GM19035 (cell line): Measurements from ENCODE around the gene ITGB5.
A peak's percentile ranks its signal among the peaks of the same experiment; 100 is the strongest.

ENCODE experiments used
- ATAC-seq: cut with Tn5 transposase; IDR thresholded peaks from one replicate; pipeline ENCODE4 v1.9.1; 2021; ENCODE audit not compliant: unreplicated experiment

Gene ITGB5, protein sequence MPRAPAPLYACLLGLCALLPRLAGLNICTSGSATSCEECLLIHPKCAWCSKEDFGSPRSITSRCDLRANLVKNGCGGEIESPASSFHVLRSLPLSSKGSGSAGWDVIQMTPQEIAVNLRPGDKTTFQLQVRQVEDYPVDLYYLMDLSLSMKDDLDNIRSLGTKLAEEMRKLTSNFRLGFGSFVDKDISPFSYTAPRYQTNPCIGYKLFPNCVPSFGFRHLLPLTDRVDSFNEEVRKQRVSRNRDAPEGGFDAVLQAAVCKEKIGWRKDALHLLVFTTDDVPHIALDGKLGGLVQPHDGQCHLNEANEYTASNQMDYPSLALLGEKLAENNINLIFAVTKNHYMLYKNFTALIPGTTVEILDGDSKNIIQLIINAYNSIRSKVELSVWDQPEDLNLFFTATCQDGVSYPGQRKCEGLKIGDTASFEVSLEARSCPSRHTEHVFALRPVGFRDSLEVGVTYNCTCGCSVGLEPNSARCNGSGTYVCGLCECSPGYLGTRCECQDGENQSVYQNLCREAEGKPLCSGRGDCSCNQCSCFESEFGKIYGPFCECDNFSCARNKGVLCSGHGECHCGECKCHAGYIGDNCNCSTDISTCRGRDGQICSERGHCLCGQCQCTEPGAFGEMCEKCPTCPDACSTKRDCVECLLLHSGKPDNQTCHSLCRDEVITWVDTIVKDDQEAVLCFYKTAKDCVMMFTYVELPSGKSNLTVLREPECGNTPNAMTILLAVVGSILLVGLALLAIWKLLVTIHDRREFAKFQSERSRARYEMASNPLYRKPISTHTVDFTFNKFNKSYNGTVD

DNA sequence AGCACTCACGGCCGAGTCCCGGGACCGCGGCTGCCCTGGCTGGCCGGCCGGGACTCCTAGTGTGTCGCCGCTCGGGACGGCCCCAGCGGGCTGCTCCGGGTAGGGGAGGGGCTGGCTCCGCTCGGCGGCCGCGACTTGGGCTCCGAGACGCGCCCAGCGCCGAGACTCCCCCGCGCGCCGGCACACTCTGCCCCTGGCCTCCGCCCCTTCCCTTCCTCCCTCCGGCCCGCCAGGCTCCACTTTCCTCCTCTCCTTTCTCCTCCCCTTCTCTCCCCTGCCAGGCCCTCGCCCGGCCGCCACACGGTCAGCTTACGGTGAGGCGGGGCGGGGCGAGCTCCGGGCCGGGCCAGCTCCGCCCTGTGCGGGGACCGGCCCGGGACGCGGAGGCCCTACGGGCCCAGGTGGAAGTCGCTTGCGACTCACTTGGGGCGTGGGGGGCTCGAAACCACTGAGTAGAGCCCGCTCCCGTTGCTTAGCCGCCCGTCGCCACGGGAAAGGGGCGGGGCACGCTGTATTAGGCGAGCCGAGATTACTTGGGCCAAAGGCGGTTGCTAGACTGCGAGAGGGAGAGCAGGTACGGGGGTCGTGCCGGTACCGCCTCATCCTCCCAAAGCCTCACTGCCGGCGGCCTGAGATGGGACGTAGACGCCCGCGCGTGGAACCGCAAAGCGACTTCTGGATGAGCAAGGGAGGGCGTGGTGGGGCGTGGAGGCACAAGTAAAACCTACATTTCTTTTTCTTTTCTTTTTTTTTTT, at the start of gene ITGB5:
ITGB5 (minus strand) TSS at position 189 of the 755 bp plus-strand sequence. CDS start 365 bp downstream, outside the sequence.
- ATAC-seq, result peak; percentile 65

DNA sequence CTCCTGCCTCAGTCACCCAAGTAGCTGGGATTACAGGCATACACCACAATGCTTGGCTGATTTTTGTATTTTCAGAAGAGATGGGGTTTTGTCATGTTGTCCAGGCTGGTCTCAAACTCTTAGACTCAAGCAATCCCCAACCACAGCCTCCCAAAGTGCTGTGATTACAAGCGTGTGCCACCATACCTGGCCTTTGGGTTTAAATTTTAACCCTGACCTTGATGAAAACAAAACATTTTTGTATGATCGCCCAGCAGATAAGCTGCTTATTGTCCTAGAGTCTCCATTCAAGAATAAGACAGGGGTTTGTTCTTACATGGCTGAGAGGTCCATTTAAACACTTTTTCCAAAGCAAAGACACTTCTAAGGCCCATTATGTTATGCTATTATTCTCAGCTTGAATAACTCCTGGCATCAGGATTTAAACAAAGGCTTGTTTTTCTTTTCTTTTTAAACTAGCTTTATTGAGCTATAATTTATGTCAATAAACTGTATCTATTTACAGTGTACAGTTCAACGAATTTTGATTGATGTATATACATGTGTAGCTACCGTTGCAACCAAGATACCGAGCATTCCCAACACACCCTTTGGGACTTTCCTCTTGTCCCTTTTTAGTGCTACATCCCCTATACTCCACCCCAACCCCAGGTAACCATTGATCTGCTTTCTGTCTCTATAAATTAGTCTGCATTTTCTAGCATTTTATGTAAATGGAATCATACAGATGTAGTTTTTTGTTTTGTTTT, 48.8 kb upstream of the ITGB5 start:
- no peak for ATAC-seq

DNA sequence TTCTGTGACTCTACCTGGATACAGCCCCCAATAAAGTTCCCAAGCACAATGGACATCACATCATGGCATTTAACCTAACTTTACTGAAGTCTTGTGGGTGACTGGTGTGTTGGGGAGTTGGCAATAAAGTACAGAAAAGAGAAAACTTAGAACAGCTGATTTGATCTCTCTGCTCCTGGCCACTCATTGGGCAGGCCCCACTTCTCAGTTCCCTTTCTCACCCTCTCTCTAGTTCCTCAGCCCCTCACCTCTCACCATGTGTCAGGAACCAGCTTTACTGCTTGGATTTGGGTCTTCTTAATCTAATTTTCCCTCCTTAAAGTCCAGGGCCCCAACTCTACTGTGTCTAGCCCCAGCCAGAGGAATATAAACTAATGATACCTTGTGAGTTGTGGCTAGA, 48.1 kb upstream of the ITGB5 start:
- ATAC-seq, result no peak

DNA sequence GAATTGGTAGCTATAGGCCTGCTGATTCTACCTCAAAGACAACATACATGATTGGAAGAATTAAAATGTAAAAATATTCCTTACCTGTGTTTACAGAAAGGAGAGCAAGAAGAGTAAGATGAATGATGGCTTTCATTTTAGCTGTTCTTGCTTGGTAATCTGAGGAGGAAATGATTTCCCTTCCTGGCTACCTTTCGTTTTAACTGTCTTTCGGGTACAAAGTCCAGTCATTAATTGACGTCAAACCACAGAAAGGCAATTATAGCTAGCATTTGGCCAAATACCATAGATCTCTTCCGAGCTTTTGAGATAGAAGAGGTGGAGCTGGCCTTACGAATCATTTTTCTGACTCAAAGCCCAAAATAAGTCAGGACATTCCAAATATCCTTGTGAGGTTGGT, 47.4 kb upstream of the ITGB5 start, which contains the start of gene MUC13:
MUC13 (minus strand) TSS at position 175 of the 400 bp plus-strand sequence; CDS start at position 136, 39 bp downstream.
- ATAC-seq, result no peak

DNA sequence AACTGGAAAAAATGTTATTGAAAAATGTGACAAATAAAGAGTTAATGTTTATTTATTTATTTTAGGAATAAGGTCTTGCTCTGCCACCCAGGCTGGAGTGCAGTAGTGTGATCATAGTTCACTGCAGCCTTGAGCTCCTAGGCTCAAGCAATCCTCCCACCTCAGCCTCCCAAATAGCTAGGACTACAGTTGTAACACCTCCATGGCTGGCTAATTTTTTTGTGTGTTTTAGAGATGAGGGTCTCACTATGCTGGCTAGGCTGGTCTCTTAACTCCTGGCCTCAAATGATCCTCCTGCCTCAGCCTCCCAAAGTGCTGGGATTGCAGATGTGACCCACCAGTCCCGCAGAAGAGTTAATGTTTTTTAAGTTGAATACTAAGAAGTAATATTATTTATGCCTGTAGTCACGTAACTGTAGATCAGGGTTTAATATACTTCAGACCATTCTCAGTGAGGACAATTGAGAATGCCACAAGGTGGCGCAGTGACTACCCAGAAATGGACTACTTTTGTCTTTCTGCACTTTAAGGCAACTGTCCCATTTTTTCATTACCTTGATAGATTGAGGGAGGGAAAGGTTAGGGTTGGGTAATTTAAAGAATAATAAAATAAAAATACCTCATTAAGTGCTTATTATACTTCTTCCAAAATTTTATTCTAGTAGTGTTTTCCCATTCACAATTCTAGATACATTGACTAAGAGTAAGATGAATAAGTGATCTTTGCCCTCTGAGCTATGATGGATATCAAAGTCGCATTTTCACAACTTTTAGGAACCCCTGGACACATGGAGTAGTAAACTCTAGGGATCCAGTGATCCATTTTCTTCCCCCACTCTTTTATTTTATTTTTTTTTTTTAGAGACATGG, 41.4 kb upstream of the ITGB5 start:
- ATAC-seq, result no peak

DNA sequence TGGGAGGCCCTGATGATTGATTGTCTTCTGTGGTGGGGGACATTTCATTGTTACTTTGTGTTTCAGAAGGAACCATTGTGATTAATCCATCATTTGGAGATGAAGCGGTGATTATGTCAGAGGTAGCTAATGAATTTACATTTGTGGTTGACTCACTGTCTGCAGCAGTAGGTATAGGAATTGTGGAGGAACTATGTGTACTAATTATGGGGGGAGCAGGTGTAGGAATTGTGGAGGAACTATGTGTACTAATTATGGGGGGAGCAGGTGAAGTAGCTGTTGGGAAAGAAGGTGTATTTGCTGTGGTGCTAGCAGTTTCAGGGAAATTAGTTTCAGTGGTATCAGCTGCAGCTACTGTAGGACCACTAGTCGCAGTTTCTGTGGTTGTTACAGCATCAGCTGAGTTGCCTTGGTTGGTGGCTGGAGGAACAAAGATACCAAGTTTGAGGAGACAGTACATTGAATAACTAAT, 40.4 kb upstream of the ITGB5 start:
- peak; percentile 59 for ATAC-seq

DNA sequence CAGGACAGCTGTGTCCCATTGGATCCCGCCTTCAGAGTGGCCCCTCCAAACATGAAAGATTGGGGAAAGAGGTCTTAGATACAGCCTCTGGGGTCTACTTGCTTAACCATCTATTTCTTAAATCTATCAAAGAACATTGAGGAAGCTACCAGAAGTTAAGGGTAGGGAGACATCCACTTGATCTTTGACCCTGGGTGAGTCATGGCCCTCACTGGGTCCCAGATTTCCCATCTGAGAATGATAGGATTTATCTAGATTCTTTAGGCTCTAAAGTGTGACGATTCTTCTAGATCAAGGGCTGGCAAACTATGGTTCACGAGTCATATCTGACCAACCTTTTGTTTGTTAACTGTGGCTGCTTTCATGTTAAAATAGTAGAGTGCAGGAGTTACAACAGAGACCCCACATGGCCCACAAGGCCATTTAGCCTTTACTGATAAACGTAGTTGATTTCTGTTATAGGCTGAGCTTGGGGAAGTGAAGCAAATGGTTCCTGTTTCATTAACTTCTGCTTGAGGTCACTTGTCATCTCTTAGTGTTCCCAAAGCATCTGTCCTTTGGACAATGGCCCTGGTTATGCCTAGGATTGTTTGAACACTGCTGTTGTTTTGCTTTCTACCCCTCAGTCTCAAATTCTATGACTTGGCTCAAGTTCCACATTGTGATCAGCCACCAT, 39.4 kb upstream of the ITGB5 start:
- no peak for ATAC-seq

DNA sequence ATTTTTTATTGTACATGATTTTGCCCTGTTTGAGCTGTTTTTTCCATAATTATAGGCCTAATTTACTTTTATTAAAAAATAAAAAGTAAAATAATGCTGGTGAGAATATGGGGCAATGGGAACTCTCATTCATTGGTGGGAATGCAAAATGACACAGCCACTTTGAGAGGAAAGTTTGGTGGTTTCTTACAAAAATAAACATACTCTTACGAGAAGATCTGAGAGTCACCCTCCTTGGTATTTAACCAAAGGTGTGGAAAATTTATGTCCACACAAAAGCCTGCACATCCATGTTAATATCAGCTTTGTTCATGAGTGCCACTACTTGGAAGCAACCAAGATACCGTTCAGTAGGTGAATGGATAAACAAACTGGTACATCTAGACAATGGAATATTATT, 37.6 kb upstream of the ITGB5 start:
- no peak for ATAC-seq

DNA sequence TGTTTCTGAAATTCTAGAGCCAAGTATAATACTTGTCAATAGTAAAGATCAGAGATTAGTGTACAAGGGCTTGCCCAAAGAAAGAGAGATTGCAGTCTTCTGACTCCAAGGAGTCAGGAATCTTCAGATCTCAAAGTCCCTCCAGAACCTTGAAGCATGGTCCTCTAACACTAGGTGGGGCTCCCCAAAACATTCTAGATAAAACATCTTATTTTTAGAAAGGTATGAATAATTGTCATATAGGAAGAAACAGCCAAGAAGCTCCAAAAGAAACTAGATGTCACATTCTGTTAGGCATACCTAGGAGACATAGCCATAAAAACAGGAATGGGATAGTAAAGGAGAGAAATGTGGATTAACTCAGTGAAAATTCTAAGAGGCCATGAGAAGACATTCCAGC, 36.7 kb upstream of the ITGB5 start:
- ATAC-seq, result no peak

DNA sequence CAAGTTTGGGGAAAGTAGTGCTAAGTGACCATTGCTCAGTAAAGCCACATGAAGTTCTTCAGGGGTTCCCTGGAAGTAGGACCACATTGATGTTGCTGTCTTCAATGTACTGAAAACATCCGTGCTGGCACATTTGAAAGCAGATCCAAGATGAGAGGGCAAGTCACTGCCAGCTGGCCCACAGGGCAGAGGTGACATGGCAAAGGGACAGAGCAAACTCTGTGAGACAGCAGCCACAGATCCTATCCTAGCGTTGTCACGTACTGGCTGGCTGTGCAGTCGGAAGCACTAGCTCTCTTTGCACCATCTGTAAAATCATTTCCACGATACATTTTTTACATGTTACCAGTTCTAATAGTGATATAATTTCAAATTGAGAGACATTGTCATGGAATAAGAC, 33.6 kb upstream of the ITGB5 start:
- ATAC-seq, result no peak

DNA sequence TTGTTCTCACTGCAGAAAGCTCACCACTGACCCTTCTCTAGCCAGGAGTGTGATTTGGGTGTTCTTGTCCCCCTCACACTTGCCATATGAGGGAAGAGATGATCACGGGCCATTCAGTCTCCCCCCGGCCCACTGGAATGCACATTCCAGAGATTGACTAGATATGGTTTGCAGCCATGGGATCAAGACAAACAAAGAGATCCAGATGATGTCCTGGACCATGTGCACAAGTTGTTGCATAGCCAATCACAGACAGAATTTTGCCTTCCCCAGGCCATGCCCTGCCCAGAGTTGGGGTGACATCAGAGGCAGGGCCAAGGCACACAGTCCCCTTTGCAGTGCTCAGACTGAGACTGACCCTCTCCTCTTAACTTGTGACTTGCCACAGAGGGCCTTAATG, 32.6 kb upstream of the ITGB5 start:
- ATAC-seq, result no peak

DNA sequence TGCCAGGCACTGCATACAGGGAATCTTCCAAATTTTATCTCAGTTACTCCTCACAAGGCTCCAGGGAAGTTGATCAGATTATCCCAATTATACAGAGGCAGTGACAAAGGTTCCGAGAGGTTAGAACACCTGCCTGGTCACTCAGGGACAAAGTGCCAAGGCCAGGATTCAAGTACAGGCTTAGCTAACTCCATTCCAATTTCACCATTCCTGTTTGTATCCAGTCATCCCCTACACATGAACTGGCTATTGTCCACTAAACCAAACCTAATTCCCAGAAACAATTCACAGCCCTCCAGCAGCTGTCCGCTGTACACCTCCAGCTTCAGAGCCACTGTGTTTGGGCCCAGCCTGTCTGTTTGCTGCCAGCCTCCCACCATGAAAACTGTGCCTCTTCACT, 31.4 kb upstream of the ITGB5 start:
- ATAC-seq, result no peak

DNA sequence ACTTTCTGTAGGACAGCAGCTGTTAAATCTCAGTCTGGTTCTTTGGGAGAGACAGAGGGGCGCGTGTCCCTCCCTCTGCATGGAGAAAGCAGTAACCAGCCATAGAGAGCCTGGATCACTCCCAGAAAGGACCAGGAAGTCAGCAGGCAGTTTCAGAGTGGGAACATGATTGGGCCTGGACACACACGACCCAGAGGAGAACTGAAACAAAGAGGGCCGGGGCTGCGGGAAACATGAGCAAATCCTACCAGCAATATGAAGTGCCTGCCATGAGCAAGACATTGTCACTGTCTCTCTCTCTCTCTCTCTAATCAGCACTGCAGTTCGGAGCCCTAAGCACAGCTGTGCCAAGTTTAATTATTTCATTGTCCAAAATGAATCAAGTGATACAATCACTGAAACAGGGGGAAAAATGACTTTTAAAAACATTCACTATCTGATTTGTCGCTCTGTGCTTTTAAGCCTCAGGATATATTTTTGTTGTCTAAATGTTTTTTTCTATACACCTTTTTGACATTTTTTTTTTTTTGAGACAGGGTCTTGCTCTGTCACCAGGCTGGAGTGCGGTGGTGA, 29.8 kb upstream of the ITGB5 start:
- ATAC-seq, result no peak

DNA sequence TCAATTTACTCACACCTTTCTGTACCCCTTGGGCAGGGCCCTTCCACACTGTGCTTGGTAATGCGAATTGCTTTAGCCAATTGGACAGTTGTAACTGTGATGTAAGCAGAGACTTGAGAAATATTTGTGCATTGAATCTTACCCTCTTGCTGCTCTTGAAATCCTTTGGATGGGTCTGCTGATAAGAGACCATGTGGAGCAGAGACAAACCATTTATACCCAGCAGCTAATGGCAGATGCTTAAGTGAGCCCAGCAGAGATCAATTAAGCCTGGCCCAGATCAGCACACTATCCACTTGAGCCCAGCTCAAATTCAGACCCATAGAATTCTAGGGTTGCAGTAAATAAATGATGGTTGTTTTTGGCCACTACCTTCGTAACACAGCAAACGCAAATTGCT, 28.1 kb upstream of the ITGB5 start:
- ATAC-seq, result no peak

DNA sequence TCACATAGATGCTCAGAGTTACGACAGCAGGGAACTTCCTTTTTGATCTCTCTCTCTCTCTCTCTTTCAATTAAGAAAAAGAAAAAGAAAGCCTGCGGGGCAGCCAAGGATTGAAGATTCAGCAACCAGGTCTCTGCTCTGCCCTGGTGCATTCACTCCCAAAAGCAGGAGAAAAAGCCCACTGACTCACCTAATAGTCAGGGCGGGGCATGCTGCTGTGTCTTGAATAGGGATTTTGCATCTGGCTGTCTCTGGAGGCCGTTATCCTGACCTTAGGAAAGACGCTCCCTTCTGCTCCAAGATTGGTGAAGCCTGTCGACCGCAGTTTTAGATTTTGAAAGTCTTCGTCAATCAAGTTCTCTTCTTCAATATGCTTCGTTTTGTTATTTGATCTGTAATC, 20.8 kb upstream of the ITGB5 start:
- no peak for ATAC-seq

DNA sequence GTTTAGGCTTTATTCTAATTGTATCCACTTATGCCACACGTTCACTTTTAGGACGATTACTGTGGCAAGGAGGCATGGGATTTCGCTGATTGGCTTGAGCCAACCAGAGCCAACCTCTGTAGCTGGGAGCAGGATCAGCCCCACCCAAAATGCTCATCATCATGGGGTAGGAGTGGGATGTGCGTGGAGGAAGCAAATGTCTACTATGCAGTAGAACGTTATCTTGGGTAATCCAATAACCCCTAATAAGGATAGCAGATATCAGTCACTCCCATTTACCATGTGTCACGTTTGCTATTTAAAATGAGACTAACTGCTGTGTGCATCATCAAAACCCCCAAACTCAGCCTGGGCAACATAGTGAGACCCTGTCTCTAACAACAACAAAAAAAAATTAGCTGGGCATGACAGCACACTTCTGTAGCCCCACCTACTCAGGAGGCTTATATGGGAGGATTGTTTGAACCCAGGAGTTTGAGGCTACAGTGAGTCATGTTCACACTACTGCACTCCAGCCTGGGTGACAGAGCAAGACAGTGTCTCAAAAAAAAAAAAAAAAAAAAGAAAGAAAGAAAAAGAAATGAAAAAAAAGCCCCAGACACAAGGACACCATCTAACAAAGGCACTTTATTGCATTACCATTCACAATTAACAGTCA, 17.8 kb upstream of the ITGB5 start:
- ATAC-seq, result no peak

DNA sequence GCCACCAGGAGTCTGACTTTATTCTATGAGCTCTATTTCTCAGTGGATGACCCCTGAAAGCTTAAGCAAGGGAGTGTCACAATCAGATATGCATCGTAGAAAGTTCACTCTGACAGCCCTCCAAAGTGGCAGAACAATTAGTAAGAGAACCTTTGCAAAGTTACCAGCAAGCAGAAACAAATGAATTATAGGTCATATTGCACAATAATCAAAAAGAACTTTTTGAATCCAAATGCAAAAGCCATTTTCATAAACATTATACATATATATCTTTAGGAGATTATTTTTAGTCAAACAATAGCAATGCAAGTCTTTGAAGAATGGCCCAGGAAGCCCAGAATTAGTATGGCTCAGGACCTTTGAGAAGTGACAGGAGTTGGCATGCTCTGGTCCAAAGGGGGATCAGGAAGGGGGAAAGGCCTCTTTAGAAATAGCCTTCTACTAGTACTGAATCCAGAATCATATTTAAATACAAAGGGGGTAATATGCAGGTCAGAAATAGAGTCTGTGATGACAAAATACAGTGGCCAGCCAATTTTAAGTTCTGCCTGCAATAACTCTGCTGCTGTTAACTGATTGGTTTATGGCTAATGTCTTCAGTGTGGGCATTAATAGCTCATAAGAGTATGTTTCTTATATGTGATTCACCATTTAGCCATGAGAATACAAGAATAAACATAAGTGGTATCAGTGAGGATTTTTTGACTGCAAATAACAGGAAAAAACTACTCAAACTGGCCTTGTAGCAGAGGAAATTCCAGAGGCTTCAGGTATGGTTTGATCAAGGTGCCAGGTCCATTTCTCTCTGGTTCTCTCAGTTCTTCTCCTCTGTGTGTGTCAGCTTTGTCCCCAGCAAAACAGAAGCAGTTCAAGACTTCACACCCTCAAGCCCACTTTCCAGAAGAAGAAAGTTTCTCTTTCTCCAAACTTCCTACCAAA, 17.0 kb upstream of the ITGB5 start:
- no peak for ATAC-seq
